GM18867 (cell line): Measurements from ENCODE around the gene PCP2.
"Not testable (repeated sequence)": the region's sequence is repeated elsewhere in the genome, so short reads cannot be mapped to it uniquely, and the experiment has no call there.

Experiments used
- ATAC-seq: cut with Tn5 transposase; IDR thresholded peaks from one replicate; pipeline ENCODE4 v1.9.1; 2021; ENCODE audit warnings: mild to moderate bottlenecking, moderate library complexity; ENCODE audit not compliant: unreplicated experiment

PCP2 gene

DNA sequence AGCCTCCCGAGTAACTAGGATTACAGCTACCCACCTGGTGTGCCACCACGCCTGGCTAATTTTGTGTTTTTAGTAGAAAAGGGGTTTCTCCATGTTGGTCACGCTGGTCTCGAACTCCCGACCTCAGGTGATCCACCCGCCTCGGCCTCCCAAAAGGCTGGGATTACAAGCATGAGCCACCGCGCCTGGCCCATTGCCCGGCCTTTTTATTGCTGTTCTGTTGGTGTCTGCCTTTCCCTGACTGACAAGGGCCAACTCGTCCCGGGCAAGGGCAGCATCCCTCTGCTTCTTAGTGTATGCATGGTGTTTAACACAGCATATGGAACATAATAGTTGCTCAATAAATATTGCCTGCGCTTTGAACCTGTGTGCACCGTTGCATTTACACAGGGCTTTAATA lies 29.1 kb upstream of the PCP2 start:
- ATAC-seq: no peak

DNA sequence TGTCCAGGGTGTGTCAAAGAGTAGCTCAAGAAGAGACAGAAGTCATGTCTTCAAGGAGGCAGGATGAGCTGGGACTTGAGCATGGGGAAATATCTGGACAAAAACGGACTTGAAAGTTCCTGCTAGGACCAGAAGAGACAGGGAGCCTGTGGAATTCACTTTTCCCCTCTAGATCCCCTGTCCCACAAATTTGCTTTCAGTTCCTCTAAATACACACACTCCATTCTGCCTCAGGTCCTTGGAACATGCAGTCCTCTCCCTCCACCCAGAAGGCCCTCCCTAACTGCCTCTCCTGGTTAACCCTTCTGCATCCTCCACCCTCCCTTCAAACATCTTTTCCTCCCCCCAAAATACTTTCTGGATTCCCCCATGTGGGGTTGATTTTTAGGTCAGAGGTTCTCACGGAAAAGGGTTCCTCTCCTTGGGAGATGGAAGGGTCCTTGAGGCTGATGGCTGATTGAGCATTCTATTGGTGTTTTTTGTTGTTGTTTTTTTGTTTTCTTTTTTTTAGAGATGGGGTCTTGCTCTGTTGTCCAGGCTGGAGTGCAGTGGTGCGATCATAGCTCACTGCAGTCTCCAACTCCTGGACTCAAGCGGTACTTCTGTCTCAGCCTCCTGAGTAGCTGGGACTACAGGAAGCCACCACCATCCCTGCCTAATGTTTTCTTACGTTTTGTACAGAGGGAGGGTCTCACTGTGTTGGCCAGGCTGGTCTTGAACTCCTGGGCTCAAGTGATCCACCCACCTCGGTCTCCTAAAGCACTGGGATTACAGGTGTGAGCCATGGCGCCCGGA lies 28.4 kb upstream of the PCP2 start:
- no peak for ATAC-seq

DNA sequence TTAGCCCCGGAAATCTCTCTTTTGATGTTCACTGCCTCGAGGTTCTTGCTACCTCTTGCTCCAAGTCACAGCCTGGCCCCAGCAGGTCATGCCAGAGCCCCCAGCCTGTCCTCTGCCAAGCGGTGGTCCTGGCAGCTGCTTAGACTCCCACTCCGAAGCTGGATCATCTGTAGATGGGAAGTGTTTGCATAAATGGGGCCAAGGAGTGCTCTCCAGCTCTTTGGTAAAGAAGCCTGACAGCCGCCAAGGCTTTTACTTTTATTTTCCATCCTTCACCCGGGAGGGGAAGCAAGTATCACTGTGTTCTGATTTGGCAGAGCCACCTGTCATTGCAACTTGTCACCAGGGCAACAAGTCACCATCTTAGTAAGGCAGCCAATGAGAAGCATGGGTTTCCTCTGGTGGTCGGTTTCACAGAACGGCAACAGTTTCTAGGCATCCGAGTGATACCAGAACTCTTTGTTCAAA lies 24.7 kb upstream of the PCP2 start:
- peak; percentile 82 for ATAC-seq

- no peak for ATAC-seq
Observed at GRCh38 chr19:7657131-7657751, 23.7 kb upstream of the PCP2 start.

DNA sequence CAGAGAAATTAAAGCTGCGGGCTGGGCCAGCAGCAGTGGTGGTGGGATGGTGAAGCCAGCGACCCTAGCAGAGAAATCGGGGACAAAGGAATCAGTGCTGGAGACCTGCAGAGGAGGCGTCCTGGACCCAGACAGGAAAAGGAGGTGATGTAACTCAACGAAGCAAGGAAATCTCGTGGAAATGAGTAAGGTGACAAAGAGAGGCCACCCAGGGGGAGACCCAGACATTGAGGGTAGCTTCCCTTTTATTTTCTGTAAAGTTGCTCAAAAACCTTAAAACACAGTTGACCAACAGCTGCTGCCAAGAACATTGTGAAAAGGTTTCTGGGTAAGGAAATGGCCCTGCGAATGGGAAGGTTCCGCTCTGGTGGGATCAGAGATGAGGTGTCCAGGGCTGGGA lies 22.1 kb upstream of the PCP2 start:
- ATAC-seq: no peak

GRCh38 chr19:7654401-7654800 lies 20.9 kb upstream of the PCP2 start:
- ATAC-seq: no peak

- ATAC-seq: peak; percentile 48
Observed at GRCh38 chr19:7652061-7652641, 18.6 kb upstream of the PCP2 start.

DNA sequence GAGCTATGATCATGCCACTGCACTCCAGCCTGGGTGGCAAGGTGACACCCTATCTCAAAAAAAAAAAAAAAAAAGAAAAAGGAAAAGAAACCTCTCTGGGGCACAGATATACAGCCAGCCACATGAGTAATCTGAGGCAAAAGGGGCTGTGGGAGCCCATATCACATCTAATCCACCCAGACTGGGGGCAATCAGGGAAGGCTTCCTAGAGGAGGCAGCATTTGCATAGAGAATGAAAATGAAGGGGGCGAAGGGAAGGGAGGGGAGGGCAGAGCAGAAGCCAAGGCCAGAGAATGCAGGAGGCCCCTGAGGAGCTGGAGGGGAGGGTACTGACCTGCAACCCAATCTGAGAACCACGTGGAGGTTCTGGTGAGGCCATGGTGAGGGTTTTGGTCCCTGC lies 16.6 kb upstream of the PCP2 start:
- no peak for ATAC-seq

GRCh38 chr19:7648265-7649014 lies 14.9 kb upstream of the PCP2 start:
- ATAC-seq: no peak

DNA sequence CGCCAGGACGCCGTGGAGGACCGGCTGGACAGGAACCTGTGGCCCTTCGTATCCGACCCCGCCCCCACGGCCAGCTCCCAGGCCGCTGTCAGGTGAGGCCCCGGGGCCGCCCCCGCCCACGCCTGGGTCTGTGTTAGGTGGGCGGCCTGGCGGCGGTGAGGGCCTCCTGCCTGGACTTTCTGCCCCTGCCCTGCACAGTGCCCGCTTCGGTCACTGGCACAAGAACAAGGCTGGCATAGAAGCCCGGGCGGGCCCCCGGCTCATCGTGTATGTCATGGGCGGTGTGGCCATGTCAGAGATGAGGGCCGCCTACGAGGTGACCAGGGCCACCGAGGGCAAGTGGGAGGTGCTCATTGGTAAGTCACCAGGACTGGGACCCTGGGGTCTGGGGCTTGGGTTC lies 13.6 kb upstream of the PCP2 start:
- ATAC-seq: no peak

GRCh38 chr19:7646426-7646700 lies 12.8 kb upstream of the PCP2 start:
- no peak for ATAC-seq

GRCh38 chr19:7645656-7646425 lies 12.3 kb upstream of the PCP2 start:
- ATAC-seq: no peak

DNA sequence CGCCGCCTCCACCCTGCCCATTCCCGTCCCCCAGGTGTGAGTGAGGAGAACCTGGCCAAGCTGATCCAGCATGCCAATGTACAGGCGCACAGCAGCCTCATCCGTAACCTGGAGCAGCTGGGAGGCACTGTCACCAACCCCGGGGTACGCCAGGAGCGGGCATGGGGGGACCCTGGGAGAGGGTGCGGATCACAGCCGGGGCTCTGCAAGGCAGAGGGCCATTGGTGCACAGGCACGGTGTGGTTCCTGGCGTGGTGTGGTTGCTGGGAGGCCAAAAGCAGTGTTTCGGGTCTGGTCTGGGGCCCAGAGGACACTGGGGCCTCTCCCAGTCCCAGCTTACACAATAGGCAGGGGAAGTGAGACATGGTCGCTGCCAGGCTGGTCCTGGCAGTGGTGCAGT lies 11.6 kb upstream of the PCP2 start:
- ATAC-seq: no peak

DNA sequence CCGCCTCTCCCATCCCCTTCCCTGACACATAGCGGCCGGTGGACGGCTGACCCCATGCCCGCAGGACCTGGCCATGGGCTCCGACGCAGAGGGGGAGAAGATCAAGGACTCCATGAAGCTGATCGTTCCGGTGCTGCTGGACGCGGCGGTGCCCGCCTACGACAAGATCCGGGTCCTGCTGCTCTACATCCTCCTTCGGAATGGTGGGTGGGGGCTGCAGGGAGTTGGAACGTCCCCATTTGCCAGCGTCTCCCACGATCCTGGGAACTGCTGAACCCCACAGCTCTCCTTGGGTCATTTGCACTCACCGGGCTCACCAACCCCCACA lies 11.0 kb upstream of the PCP2 start:
- ATAC-seq: no peak

DNA sequence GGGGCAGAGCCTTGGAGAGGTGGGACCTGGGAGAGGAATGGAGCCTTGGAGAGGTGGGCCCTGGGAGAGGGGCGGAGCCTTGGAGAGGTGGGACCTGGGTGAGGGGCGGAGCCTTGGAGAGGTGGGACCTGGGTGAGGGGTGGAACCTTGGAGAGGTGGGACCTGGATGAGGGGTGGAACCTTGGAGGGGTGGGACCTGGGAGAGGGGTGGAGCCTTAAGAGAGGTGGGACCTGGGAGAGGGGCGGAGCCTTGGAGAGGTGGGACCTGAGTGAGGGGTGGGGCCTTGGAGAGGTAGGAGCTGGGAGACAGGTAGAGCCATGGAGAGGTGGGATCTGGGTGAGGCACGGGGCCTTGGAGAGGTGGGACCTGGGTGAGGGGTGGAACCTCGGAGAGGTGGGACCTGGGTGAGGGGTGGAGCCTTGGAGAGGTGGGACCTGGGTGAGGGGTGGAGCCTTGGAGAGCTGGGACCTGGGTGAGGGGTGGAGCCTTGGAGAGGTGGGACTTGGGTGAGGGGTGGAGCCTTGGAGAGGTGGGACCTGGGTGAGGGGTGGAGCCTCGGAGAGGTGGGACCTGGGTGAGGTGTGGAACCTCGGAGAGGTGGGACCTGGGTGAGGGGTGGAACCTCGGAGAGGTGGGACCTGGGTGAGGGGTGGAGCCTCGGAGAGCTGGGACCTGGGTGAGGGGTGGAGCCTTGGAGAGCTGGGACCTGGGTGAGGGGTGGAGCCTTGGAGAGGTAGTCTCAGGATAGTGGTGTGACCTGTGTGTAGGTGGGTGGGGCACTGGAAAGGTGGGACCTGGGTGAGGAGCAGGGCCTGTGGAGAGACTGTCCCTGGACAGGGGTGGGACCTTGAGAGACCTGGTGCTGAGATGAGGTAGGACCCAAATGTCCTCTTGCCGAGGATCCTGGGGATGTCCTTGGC lies 10.4 kb upstream of the PCP2 start:
- ATAC-seq: not testable (repeated sequence)

- ATAC-seq: no peak
Observed at GRCh38 chr19:7643031-7643415, 9.5 kb upstream of the PCP2 start.

DNA sequence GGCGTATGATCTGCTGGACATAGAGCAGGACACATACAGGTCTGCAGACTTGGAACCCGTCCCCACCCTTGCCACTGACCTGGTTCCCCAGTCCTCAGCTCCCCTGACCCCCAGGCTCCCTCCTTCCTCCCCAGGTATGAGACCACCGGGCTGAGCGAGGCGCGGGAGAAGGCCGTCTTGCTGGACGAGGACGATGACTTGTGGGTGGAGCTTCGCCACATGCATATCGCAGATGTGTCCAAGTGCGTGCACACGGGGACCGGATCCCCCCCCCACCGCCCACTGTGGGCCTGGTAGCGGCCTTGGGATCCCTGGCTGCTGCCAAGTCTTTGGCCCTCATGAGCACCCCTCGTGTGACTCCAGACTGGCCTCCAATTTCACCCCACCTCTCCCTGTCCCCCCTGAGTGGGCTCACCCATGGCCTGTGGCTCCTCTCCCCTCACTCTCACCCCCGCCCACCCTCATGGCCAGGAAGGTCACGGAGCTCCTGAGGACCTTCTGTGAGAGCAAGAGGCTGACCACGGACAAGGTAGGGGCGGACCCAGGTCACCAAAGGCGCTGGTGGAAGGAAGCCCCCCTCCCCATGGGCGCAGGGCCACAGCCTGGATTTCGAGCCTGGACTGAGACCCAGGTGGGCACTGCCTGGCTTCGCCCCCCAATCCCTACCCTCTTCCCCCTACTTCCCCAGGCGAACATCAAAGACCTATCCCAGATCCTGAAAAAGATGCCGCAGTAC lies 8.9 kb upstream of the PCP2 start:
- no peak for ATAC-seq

- no peak for ATAC-seq
Observed at GRCh38 chr19:7641290-7642276, 8.1 kb upstream of the PCP2 start.
